HG03571 (cell line): ENCODE measurements around the gene NME4.

Source experiments
- ATAC-seq: cut with Tn5 transposase; IDR thresholded peaks from one replicate; pipeline ENCODE4 v1.9.1; 2021; ENCODE audit not compliant: unreplicated experiment

Gene NME4

DNA sequence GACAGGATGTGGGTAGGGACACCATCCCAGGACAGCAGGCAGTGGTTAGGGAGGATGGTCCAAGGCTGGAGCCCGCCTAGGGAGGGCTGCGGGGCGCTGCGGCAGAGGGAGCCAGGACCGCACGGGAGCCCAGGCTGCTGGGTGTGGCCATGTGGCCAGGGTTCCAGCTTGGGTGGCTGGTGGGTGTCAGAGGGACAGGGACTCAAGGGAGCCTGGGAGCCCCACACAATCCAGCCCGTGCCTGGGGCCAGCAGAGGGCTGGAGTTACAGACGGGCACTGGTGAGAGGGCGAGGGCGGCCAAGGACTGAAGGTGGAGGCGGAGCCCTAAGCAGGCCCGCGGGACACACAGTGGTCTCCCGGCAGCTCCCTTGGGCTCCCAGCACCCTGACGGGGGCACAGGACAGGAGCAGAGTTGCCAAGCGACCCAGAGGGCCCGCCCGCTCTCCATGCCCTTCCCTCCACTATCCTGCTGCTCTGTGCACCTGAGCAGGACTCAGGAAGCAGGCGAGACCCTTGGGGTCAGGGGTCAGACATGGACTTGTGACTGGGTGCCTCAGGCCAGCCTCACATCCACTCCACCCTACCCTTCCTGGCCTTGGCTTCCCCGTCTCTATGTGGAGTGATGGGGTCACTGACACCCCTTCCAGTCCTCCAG lies 33.8 kb upstream of the NME4 start:
- no peak for ATAC-seq

GRCh38 chr16:363766-364490 lies 33.1 kb upstream of the NME4 start:
- no peak for ATAC-seq

GRCh38 chr16:364595-365491 lies 32.2 kb upstream of the NME4 start:
- ATAC-seq = no peak

DNA sequence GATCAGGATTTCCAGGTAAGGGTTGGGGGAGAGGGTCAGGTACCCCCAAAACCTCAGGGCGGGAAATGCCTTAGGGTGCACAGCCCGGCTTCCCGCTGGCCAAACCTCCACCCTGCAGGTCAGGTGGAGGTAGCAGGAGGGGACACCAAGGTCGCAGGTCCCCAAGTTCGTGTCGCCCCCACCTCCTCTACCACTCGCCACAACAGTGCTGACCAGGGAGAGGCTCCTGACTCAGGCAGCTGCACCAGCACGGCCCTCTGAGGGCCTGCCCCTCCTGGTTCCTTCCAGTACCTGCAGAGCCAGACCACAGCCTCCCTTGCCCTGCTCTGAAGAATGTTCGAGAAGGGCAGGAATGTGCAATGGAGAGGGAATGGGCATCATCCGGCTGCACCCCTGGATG lies 30.5 kb upstream of the NME4 start:
- ATAC-seq = no peak

GRCh38 chr16:367333-367903 lies 29.6 kb upstream of the NME4 start:
- no peak for ATAC-seq

GRCh38 chr16:368388-369158 lies 28.4 kb upstream of the NME4 start:
- no peak for ATAC-seq

- ATAC-seq = no peak
These were observed 27.6 kb upstream of the NME4 start for GRCh38 chr16:369275-369865.

GRCh38 chr16:369866-370436 lies 27.0 kb upstream of the NME4 start:
- ATAC-seq = no peak

GRCh38 chr16:370443-370842 lies 26.6 kb upstream of the NME4 start, which contains the start of gene MRPL28:
Gene MRPL28, minus strand, starts transcription at chr16:370538. Its CDS starts 320 bp downstream, at chr16:370218.
- peak; percentile 65 for ATAC-seq

GRCh38 chr16:370979-371514 lies 26.0 kb upstream of the NME4 start:
- no peak for ATAC-seq

DNA sequence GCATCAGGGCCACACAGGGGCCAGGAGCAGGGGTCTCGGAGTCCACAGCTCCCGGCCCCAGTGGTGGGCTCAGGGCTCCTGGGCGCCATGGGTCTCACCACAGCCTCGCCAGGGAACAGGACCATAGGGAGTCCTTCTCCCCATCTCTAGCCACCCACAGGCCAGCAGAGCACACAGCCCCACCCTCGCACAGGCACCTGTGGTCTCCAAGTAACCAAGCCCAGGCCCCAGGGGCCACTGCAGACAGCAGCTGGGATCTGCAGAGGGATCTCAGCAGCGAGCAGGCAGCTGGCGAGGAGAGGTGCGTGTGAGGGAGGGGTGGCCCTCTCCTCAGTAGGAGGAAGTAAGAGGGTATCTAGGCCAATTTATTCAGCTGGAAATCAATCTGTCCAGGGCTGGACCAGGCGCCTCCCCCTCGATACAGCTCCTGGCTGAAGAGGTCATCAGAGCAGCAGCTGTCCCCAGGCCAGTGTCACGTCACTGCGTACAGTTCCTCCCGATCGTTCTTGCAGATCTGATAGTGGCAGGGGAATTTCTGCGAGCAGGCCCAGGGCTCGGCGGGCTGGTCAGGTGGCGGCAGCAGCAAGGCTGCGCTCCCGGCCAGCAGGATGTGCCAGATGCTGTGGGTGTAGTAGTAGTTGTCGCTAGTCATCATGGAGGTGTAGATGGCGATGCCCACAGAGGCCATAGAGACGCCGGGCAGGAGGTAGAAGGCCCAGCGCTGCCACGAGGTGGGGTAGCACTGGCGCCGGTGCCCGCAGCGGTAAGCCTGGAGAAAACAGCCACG lies 25.3 kb upstream of the NME4 start:
- ATAC-seq = no peak

DNA sequence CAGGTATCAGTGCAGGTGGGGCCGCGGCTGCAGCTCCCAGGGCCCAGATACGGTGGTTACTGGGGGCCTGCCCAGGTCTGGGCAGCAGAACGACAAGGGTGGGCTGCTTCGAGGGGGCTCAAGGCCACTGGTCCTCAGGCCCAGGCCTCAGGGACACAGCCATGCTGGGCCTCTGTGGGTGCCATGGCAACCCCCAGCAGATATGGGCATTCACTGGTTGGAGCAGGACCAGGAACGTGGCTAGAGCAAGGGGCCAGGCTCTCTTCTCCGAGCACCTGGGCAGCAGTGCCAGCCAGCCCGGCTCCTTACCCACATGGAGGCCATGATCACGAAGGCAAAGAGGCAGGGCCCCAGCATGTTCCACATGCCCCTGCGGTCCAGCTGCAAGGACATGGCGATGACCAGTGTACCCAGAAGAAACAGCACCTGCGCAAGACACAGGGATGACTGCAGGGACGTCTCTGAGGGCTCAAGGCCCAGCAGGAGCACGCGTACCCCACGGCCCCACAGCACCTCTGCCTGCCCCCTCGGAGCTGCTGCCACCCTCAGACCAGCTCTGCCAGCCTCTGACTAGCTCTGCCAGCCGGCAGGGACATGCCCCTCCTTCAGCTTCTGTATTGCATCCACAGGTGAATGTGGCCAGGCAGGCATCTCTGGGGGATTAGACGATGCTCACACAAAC lies 24.6 kb upstream of the NME4 start:
- no peak for ATAC-seq

- no peak for ATAC-seq
These were observed 23.9 kb upstream of the NME4 start for GRCh38 chr16:373020-373598.

DNA sequence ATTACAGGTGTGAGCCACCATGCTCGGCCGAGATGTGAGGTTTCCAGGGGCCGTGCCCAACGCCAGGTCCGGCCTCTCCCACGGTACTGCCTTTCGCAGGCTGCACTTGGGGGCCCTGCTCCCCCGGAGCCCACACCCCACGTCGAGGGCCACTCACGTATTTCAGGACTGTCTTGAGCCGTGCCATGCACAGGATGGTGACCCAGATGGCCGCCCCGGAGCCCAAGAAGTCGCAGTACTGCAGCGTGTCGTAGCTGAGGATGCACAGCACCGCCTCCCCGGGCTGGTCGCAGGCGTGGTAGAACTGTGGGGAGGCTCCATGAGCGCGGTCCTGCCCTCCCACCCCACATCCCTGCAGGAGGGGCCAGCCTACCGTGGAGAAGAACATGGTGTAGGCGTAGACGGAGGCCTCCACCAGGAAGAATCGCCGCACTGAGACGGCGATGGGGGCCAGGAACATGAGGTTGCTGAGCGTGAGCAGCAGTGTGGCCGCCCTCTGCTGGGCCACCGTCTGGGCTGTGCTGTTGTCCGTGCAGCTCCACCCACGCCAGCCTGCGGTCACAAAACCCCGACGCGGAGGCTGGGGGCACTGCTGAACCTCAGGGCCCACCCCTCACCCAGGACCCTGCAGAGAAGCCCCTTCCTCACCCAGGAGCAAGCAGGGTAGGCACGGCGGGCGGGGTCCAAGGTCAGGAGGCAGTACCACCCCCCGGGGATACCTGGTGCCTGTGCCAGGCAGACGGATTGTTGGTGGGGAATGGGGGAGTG lies 23.0 kb upstream of the NME4 start:
- ATAC-seq = no peak

GRCh38 chr16:374616-374926 lies 22.4 kb upstream of the NME4 start:
- no peak for ATAC-seq

DNA sequence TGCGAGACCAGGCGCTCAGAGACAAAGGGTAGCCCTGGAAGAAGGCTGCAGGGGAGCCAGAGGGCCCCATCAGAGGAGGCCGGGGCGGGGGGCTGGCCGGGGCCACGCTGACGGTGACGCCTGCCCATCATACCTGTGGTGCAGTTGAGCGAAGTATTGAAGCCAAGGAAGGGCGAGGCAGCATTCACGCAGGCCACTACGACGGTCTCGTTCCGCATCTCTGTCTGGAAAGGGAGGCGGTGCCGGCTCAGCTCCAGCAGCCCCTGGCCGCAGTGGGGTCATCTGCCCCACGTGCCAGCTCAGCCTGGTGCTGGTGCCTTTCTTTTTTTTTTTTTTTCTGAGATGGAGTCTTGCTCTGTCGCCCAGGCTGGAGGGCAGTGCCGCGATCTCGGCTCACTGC lies 21.8 kb upstream of the NME4 start:
- no peak for ATAC-seq
